MM.1S (cell line): ENCODE results near the gene MRPL20.

Source experiments
- DNase-seq: peaks from one replicate; pipeline ENCODE4 v3.0.0-alpha.2; 2015
- H2AFZ ChIP-seq: fragments of 300-600 bp; sonication (generic); 2 replicates; pipeline ENCODE4 v1.6.0; 2016; ENCODE audit warnings: antibody characterized with exemption, low read length
- H3F3A ChIP-seq: fragments of 300-600 bp; sonication (generic); 2 replicates; pipeline ENCODE4 v1.6.1; 2016; ENCODE audit warnings: mild to moderate bottlenecking, antibody characterized with exemption, low read length, moderate library complexity, mixed read lengths; ENCODE audit not compliant: insufficient read depth
- H3K27ac ChIP-seq: fragments of 300-600 bp; sonication (generic); 2 replicates; pipeline ENCODE4 v1.5.1; 2016; ENCODE audit warnings: mild to moderate bottlenecking, low read length
- H3K27me3 ChIP-seq: fragments of 300-600 bp; sonication (generic); replicated peaks from 2 replicates; pipeline ENCODE4 v1.6.0; 2016; ENCODE audit warnings: low read length; ENCODE audit not compliant: insufficient read depth
- H3K36me3 ChIP-seq: fragments of 300-600 bp; sonication (generic); replicated peaks from 2 replicates; pipeline ENCODE4 v1.6.1; 2016; ENCODE audit warnings: mild to moderate bottlenecking, low read length, mixed read lengths; ENCODE audit not compliant: insufficient read depth
- H3K4me1 ChIP-seq: fragments of 300-600 bp; sonication (generic); 2 replicates; pipeline ENCODE4 v1.6.1; 2016; ENCODE audit warnings: low read length, mixed read lengths
- H3K4me2 ChIP-seq: fragments of 300-600 bp; sonication (generic); 2 replicates; pipeline ENCODE4 v1.6.0; 2016; ENCODE audit warnings: low read depth, low read length
- H3K4me3 ChIP-seq: fragments of 300-600 bp; sonication (generic); 2 replicates; pipeline ENCODE4 v1.5.1; 2016; ENCODE audit warnings: low read length, mixed read lengths
- H3K79me2 ChIP-seq: fragments of 300-600 bp; sonication (generic); 2 replicates; pipeline ENCODE4 v1.6.1; 2016; ENCODE audit warnings: mixed run types, low read length, mixed read lengths
- H3K9ac ChIP-seq: fragments of 300-600 bp; sonication (generic); 2 replicates; pipeline ENCODE4 v1.6.1; 2016; ENCODE audit warnings: low read length, mixed read lengths
- H3K9me2 ChIP-seq: fragments of 300-600 bp; sonication (generic); replicated peaks from 2 replicates; pipeline ENCODE4 v1.6.1; 2016; ENCODE audit warnings: mild to moderate bottlenecking, low read length, mixed read lengths; ENCODE audit not compliant: insufficient read depth
- H3K9me3 ChIP-seq: fragments of 300-600 bp; sonication (generic); replicated peaks from 2 replicates; pipeline ENCODE4 v1.6.1; 2016; ENCODE audit warnings: mild to moderate bottlenecking, low read length, mixed read lengths; ENCODE audit not compliant: insufficient read depth
- H4K20me1 ChIP-seq: fragments of 300-600 bp; sonication (generic); 2 replicates; pipeline ENCODE4 v1.6.1; 2016; ENCODE audit warnings: mild to moderate bottlenecking, low read length, moderate library complexity, mixed read lengths; ENCODE audit not compliant: insufficient read depth
- EZH2 ChIP-seq: fragments of 300-600 bp; sonication (generic); optimal IDR thresholded peaks from 2 replicates; pipeline ENCODE3; 2017; ENCODE audit warnings: low read depth, mild to moderate bottlenecking, antibody characterized with exemption, low read length, mixed read lengths
- EZH2phosphoT487 ChIP-seq: fragments of 300-600 bp; sonication (generic); IDR thresholded peaks from 2 replicates; pipeline ENCODE4 v1.6.1; 2018; ENCODE audit warnings: antibody characterized with exemption, low read length
- TF ChIP-seq, protein P1 (sequence below): fragments of 300-600 bp; sonication (generic); IDR thresholded peaks from 2 replicates; pipeline ENCODE4 v1.5.1; 2016; ENCODE audit warnings: antibody characterized with exemption, low read length, mixed read lengths

The MRPL20 gene

DNA sequence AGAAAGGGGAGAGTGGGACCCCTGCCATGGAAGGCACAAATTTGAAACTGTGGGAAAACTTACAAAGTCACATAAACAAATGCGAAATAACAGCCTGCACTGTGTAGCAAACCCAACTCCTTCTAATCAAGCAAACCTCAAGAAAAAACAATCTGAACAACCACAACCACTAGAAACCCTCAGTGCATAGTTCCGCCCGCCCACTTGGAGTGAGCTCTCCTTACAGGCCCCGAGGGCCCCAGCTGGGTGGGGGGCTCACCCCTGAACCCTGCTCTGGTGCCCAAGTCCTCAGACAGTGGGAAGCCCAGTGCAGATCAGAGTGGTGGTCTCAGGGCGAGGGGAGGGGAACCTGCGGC lies 47.8 kb downstream of the MRPL20 start:
- no peaks in the 10 kb centered on the region for H4K20me1 ChIP-seq

GRCh38 chr1:1358433-1359271 lies 48.4 kb downstream of the MRPL20 start, which contains the start of gene MXRA8:
MXRA8 (minus strand) TSS chr1:1358555; CDS start chr1:1358504, 51 bp downstream.
- no peak for DNase-seq
- Histone ChIP-seq H3K36me3 (no peaks in the 10 kb centered on the region), H3K27me3 (peaks cover 55% of the 10 kb centered on the region), H3K9me3 (no peaks in the 10 kb centered on the region), H4K20me1 (no peaks in the 10 kb centered on the region), H3K9me2 (no peaks in the 10 kb centered on the region), H2AFZ (no peak within 1 kb of the TSS), H3K4me2 (no peak within 1 kb of the TSS), H3K79me2 (no peaks in the 10 kb centered on the region), H3F3A (no peaks in the 10 kb centered on the region), H3K9ac (no peak within 1 kb of the TSS), H3K4me1 (no peaks in the 10 kb centered on the region), H3K4me3 (no peak within 1 kb of the TSS), H3K27ac (no peak within 1 kb of the TSS)
- TF ChIP-seq EZH2 (no peak), EZH2phosphoT487 (no peak)
- TF ChIP-seq, protein P1, sequence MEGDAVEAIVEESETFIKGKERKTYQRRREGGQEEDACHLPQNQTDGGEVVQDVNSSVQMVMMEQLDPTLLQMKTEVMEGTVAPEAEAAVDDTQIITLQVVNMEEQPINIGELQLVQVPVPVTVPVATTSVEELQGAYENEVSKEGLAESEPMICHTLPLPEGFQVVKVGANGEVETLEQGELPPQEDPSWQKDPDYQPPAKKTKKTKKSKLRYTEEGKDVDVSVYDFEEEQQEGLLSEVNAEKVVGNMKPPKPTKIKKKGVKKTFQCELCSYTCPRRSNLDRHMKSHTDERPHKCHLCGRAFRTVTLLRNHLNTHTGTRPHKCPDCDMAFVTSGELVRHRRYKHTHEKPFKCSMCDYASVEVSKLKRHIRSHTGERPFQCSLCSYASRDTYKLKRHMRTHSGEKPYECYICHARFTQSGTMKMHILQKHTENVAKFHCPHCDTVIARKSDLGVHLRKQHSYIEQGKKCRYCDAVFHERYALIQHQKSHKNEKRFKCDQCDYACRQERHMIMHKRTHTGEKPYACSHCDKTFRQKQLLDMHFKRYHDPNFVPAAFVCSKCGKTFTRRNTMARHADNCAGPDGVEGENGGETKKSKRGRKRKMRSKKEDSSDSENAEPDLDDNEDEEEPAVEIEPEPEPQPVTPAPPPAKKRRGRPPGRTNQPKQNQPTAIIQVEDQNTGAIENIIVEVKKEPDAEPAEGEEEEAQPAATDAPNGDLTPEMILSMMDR, result no peak

More for the DNA sequence above, 47.8 kb downstream of the MRPL20 start:
- Histone ChIP-seq H2AFZ (no peak overlapping the region), H3K27me3 (peaks cover 49% of the 10 kb centered on the region), H3K9me3 (no peaks in the 10 kb centered on the region), H3K9ac (no peak overlapping the region), H3F3A (no peaks in the 10 kb centered on the region), H3K4me3 (no peak overlapping the region), H3K4me1 (no peaks in the 10 kb centered on the region), H3K9me2 (no peaks in the 10 kb centered on the region), H3K27ac (no peak overlapping the region), H3K79me2 (no peaks in the 10 kb centered on the region), H3K36me3 (no peaks in the 10 kb centered on the region), H3K4me2 (no peak overlapping the region)
- TF ChIP-seq EZH2phosphoT487 (no peak), EZH2 (no peak)
- TF ChIP-seq, protein P1, result no peak
- no peak for DNase-seq

GRCh38 chr1:1357871-1358432 lies 49.1 kb downstream of the MRPL20 start:
- Histone ChIP-seq H3K4me1 (no peaks in the 10 kb centered on the region), H3K9me2 (no peaks in the 10 kb centered on the region), H3K79me2 (no peaks in the 10 kb centered on the region), H3K4me3 (no peak overlapping the region), H3K27ac (no peak overlapping the region), H3K9me3 (no peaks in the 10 kb centered on the region), H3K27me3 (peaks cover 62% of the 10 kb centered on the region), H4K20me1 (no peaks in the 10 kb centered on the region), H3F3A (no peaks in the 10 kb centered on the region), H2AFZ (no peak overlapping the region), H3K36me3 (no peaks in the 10 kb centered on the region), H3K4me2 (no peak overlapping the region), H3K9ac (no peak overlapping the region)
- DNase-seq, result no peak
- TF ChIP-seq EZH2phosphoT487, result no peak
- no peak for TF ChIP-seq EZH2
- TF ChIP-seq, protein P1, result no peak
